ENCODE measurements around the gene TRMT61A. TPM values are rescaled to one million over a fixed set of nuclear protein-coding genes. Genes with fewer than 3 reads are reported as not detected.

TRMT61A gene
- total and polyA plus RNA-seq, 2 donors (not counting 3 experiments of a cell fraction or from before 2014, with no cell fraction given): 6.8 to 10.6 TPM

DNA sequence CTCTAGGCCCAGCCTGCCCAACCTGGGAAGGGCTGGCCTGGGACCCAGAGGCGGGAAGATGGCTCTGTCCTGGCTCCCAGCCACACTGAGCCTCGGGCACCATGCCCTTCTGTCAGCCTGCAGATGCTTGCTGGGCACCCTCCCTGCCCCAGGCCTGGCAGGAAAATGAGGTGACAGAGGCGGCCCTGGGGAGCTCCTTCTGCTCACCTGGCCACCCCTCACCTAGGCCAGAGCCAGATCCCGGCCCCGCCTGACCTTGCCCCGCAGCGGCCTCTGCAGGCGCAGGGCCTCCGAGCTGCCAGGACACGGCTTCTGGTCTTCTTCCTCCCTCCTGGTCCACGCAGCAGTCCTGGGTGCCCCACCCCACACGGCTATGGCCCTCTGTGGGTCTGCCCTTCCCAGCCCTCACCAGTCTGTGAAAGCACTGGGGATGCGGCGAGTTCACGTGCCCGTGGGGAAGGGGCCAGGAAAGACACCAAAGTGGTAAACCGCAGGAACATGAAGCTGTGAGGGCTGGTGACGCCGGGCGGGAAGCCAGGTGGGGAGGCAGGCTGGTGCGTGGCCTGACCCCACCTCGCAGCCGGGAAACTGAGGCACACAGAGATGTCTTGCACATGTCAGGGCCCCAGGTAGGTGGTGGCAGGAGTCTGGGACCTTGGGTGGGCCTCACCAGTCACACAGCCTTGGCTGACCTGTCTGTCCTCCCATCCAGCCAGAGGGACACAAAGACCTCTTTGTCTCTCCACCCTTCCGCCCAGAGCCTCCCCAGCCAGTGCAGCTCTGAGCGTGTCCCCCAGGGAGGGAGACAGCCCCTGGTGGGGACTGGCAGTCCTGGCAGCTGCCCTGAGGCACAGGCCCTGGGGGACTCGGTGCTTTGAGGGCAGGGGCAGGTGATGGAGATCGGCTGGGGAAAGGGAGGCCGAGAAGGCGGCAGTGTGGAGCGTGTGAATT lies 20.6 kb downstream of the TRMT61A start:
- Histone ChIP-seq H3K4me3 (replicated peaks in 1 of 3; ENCODE audit: insufficient read depth in 1 of 3, low read depth in 1 of 3, low read length in 3 of 3) (no peak overlapping the region), H3K9ac (replicated peaks; ENCODE audit: extremely low read depth, insufficient read depth, low read length) (no peak overlapping the region), H3K79me2 (ENCODE audit: control insufficient read depth, insufficient read depth, low read length) (no peaks in the 10 kb centered on the region), H3K27me3 (ENCODE audit: control insufficient read depth in 2 of 2, insufficient read depth in 2 of 2, low read length in 2 of 2) (no peaks in the 10 kb centered on the region), H3K9me1 (replicated peaks; ENCODE audit: control insufficient read depth, extremely low read depth, insufficient read depth, low read length) (no peaks in the 10 kb centered on the region), H3K4me1 (ENCODE audit: control insufficient read depth, extremely low read depth, insufficient read depth, low read length) (no peaks in the 10 kb centered on the region), H4K20me1 (replicated peaks; ENCODE audit: control insufficient read depth, extremely low read depth, insufficient read depth, low read length) (no peaks in the 10 kb centered on the region), H3K9me3 (replicated peaks; ENCODE audit: control insufficient read depth, insufficient read depth, low read length) (no peaks in the 10 kb centered on the region), H2AFZ (ENCODE audit: low read depth, low read length) (no peak overlapping the region), H3K4me2 (ENCODE audit: insufficient read depth, low read length) (no peak overlapping the region), H3K36me3 (ENCODE audit: control insufficient read depth in 2 of 2, extremely low read depth in 1 of 2, insufficient read depth in 2 of 2, low read length in 2 of 2) (no peaks in the 10 kb centered on the region), H3K27ac (ENCODE audit: insufficient read depth, low read depth, low read length) (no peak overlapping the region)
- intact Hi-C loops (cut with micrococcal nuclease) (no loop called here), dilution Hi-C loops (cut with MboI; ENCODE audit: extremely low pct_ligation_motif_present, low sequenced_read_pairs) (no loop called here)
- CTCF ChIA-PET: interaction anchor here (1.5 to 14.4 kb wide), 4 partner anchors 12 to 50 kb away, joined by 3 to 209 read pairs (median 16); partner anchors contain the start of gene CKB
- BruUV-seq (replicated peaks): no TSS peak
- POLR2A ChIA-PET: no interaction called here
- no peak for TF ChIP-seq POLR2AphosphoS5 (IDR thresholded peaks at IDR 0.05; ENCODE audit: insufficient read depth, low read depth, low read length)
- TF ChIP-seq, protein P1, sequence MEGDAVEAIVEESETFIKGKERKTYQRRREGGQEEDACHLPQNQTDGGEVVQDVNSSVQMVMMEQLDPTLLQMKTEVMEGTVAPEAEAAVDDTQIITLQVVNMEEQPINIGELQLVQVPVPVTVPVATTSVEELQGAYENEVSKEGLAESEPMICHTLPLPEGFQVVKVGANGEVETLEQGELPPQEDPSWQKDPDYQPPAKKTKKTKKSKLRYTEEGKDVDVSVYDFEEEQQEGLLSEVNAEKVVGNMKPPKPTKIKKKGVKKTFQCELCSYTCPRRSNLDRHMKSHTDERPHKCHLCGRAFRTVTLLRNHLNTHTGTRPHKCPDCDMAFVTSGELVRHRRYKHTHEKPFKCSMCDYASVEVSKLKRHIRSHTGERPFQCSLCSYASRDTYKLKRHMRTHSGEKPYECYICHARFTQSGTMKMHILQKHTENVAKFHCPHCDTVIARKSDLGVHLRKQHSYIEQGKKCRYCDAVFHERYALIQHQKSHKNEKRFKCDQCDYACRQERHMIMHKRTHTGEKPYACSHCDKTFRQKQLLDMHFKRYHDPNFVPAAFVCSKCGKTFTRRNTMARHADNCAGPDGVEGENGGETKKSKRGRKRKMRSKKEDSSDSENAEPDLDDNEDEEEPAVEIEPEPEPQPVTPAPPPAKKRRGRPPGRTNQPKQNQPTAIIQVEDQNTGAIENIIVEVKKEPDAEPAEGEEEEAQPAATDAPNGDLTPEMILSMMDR (IDR thresholded peaks at IDR 0.05; ENCODE audit: extremely low read depth in 1 of 2, insufficient read depth in 1 of 2, low read depth in 1 of 2, low read length in 2 of 2): no peak
- no peak for TF ChIP-seq GATA2 (IDR thresholded peaks at IDR 0.05; ENCODE audit: insufficient read depth, insufficient read length, low read depth, low read length)
- FAIRE-seq (no peak), DNase-seq (ENCODE audit: low read depth, low spot score) (no peak)
